ENCODE results near the gene SMIM5.

SMIM5 gene

GRCh38 chr17:75670868-75671267 lies 37.6 kb downstream of the SMIM5 start:
- Histone ChIP-seq H3F3A (ENCODE audit: insufficient read depth, low read length) (peaks cover 9% of the 10 kb centered on the region; the same call in 1 of the 2 replicates), H3K4me2 (ENCODE audit: low read depth, low read length) (no peak overlapping the region), H4K20me1 (ENCODE audit: insufficient read depth, low read length) (no peaks in the 10 kb centered on the region), H2AFZ (ENCODE audit: low read length) (no peak overlapping the region), H3K36me3 (replicated peaks; ENCODE audit: insufficient read depth, low read length) (peaks cover 12% of the 10 kb centered on the region), H3K9me2 (replicated peaks; ENCODE audit: insufficient read depth, low read length) (no peaks in the 10 kb centered on the region), H3K27me3 (replicated peaks; ENCODE audit: insufficient read depth, low read length) (no peaks in the 10 kb centered on the region), H3K9me3 (replicated peaks; ENCODE audit: insufficient read depth, low read length) (no peaks in the 10 kb centered on the region), H3K4me3 (ENCODE audit: low read length) (no peak overlapping the region), H3K9ac (ENCODE audit: low read length) (no peak overlapping the region), H3K27ac (ENCODE audit: low read length) (no peak overlapping the region), H3K79me2 (ENCODE audit: low read length) (peaks cover 74% of the 10 kb centered on the region), H3K4me1 (ENCODE audit: low read length) (peaks cover 13% of the 10 kb centered on the region)
- TF ChIP-seq EZH2 (optimal IDR thresholded peaks at IDR 0.05; ENCODE audit: low read depth, low read length) (no peak), EZH2phosphoT487 (IDR thresholded peaks at IDR 0.05; ENCODE audit: low read length) (no peak), CTCF (IDR thresholded peaks at IDR 0.05; ENCODE audit: low read length) (no peak)
- DNase-seq = no peak

GRCh38 chr17:75672011-75672410 lies 38.8 kb downstream of the SMIM5 start:
- Histone ChIP-seq H3K27me3 (replicated peaks; ENCODE audit: insufficient read depth, low read length) (no peaks in the 10 kb centered on the region), H3K4me3 (ENCODE audit: low read length) (no peak overlapping the region), H3K79me2 (ENCODE audit: low read length) (peaks cover 70% of the 10 kb centered on the region), H3K9me2 (replicated peaks; ENCODE audit: insufficient read depth, low read length) (no peaks in the 10 kb centered on the region), H3K4me2 (ENCODE audit: low read depth, low read length) (no peak overlapping the region), H3K9me3 (replicated peaks; ENCODE audit: insufficient read depth, low read length) (no peaks in the 10 kb centered on the region), H3K27ac (ENCODE audit: low read length) (no peak overlapping the region), H4K20me1 (ENCODE audit: insufficient read depth, low read length) (no peaks in the 10 kb centered on the region), H3K9ac (ENCODE audit: low read length) (no peak overlapping the region), H2AFZ (ENCODE audit: low read length) (no peak overlapping the region), H3K36me3 (replicated peaks; ENCODE audit: insufficient read depth, low read length) (peaks cover 12% of the 10 kb centered on the region), H3F3A (ENCODE audit: insufficient read depth, low read length) (peaks cover 9% of the 10 kb centered on the region; the same call in 1 of the 2 replicates), H3K4me1 (ENCODE audit: low read length) (peaks cover 7% of the 10 kb centered on the region)
- no peak for DNase-seq
- TF ChIP-seq EZH2 (optimal IDR thresholded peaks at IDR 0.05; ENCODE audit: low read depth, low read length) = no peak
- no peak for TF ChIP-seq CTCF (IDR thresholded peaks at IDR 0.05; ENCODE audit: low read length)
- TF ChIP-seq EZH2phosphoT487 (IDR thresholded peaks at IDR 0.05; ENCODE audit: low read length) = no peak

GRCh38 chr17:75673487-75673886 lies 40.3 kb downstream of the SMIM5 start:
- peaks cover 4% of the 10 kb centered on the region for H3K4me1 ChIP-seq (ENCODE audit: low read length)
- H3K9me3 ChIP-seq (replicated peaks; ENCODE audit: insufficient read depth, low read length) = no peaks in the 10 kb centered on the region
- H3K9ac ChIP-seq (ENCODE audit: low read length) = no peak overlapping the region
- no peaks in the 10 kb centered on the region for H4K20me1 ChIP-seq (ENCODE audit: insufficient read depth, low read length)
- no peaks in the 10 kb centered on the region for H3K9me2 ChIP-seq (replicated peaks; ENCODE audit: insufficient read depth, low read length)
- H3K4me2 ChIP-seq (ENCODE audit: low read depth, low read length) = no peak overlapping the region
- TF ChIP-seq EZH2phosphoT487 (IDR thresholded peaks at IDR 0.05; ENCODE audit: low read length) (no peak), CTCF (IDR thresholded peaks at IDR 0.05; ENCODE audit: low read length) (no peak), EZH2 (optimal IDR thresholded peaks at IDR 0.05; ENCODE audit: low read depth, low read length) (no peak)
- no peak overlapping the region for H3K4me3 ChIP-seq (ENCODE audit: low read length)
- H3K27me3 ChIP-seq (replicated peaks; ENCODE audit: insufficient read depth, low read length) = no peaks in the 10 kb centered on the region
- H3K79me2 ChIP-seq (ENCODE audit: low read length) = peaks cover 67% of the 10 kb centered on the region
- DNase-seq = no peak
- H3F3A ChIP-seq (ENCODE audit: insufficient read depth, low read length) = peaks cover 9% of the 10 kb centered on the region; the same call in 1 of the 2 replicates
- no peak overlapping the region for H3K27ac ChIP-seq (ENCODE audit: low read length)
- H2AFZ ChIP-seq (ENCODE audit: low read length) = no peak overlapping the region
- H3K36me3 ChIP-seq (replicated peaks; ENCODE audit: insufficient read depth, low read length) = peaks cover 12% of the 10 kb centered on the region

All from MM.1S (cell line).